NCI-H146 (cell line): Measurements from ENCODE around the gene RPL5.
"Not testable (repeated sequence)": the region's sequence is repeated elsewhere in the genome, so short reads cannot be mapped to it uniquely, and the experiment has no call there.

ENCODE experiments used
- DNase-seq: peaks from one replicate; lab custom pipeline; 2025; lab: John Stamatoyannopoulos, UW

The RPL5 gene

GRCh38 chr1:92831762-92832536 is at the start of gene RPL5:
Gene RPL5, plus strand, starts transcription at chr1:92832040. Its CDS starts 75 bp downstream, at chr1:92832115.
- DNase-seq, result peak; percentile 97

GRCh38 chr1:92783550-92783949 is 48.3 kb upstream of the RPL5 start:
- DNase-seq, result not testable (repeated sequence)

- DNase-seq, result no peak
These were observed 47.7 kb upstream of the RPL5 start for GRCh38 chr1:92784021-92784638.

- peak; percentile 99 for DNase-seq
These were observed 47.0 kb upstream of the RPL5 start, which contains the start of gene EVI5 for GRCh38 chr1:92784639-92785500. Gene EVI5, minus strand, starts transcription at chr1:92785108. Its CDS starts 48,562 bp downstream, at chr1:92736546.

- DNase-seq, result no peak
These were observed 45.5 kb upstream of the RPL5 start for GRCh38 chr1:92786111-92786901.

GRCh38 chr1:92790081-92790480 is 41.8 kb upstream of the RPL5 start:
- DNase-seq, result no peak

GRCh38 chr1:92790867-92791266 is 41.0 kb upstream of the RPL5 start:
- DNase-seq, result no peak

- peak; percentile 28 for DNase-seq
These were observed 40.3 kb upstream of the RPL5 start for GRCh38 chr1:92791487-92792066.

- DNase-seq, result peak; percentile 50
These were observed 39.5 kb upstream of the RPL5 start for GRCh38 chr1:92792340-92792782.

GRCh38 chr1:92795166-92795565 is 36.7 kb upstream of the RPL5 start:
- no peak for DNase-seq

GRCh38 chr1:92797297-92797696 is 34.5 kb upstream of the RPL5 start:
- DNase-seq, result no peak

- DNase-seq, result no peak
These were observed 33.9 kb upstream of the RPL5 start for GRCh38 chr1:92797961-92798360.

- DNase-seq, result no peak
These were observed 28.5 kb upstream of the RPL5 start for GRCh38 chr1:92803140-92803887.

GRCh38 chr1:92804721-92805201 is 27.1 kb upstream of the RPL5 start:
- DNase-seq, result no peak

- no peak for DNase-seq
These were observed 26.6 kb upstream of the RPL5 start for GRCh38 chr1:92805216-92805615.

GRCh38 chr1:92808381-92808780 is 23.5 kb upstream of the RPL5 start:
- no peak for DNase-seq

- no peak for DNase-seq
These were observed 15.1 kb upstream of the RPL5 start for GRCh38 chr1:92816732-92817131.

GRCh38 chr1:92817137-92817697 is 14.6 kb upstream of the RPL5 start:
- no peak for DNase-seq

GRCh38 chr1:92817986-92818764 is 13.7 kb upstream of the RPL5 start:
- DNase-seq, result peak; percentile 8
